GM12875 (cell line): Measurements from ENCODE around the gene AKR7A2.

Experiments
- H3K4me3 ChIP-seq: one replicate; pipeline ENCODE4 v1.5.1; 2011; ENCODE audit warnings: low read depth, low read length, control low read depth
- CTCF ChIP-seq: IDR thresholded peaks from 2 replicates; pipeline ENCODE4 v1.5.1; 2011; ENCODE audit warnings: low read depth, mild to moderate bottlenecking, control low read depth, inconsistent platforms, low read length, moderate library complexity, borderline replicate concordance; ENCODE audit not compliant: insufficient read depth

Gene AKR7A2

GRCh38 chr1:19311931-19312781 lies at the start of gene AKR7A2, which contains the start of gene SLC66A1:
Gene AKR7A2 (minus strand): TSS chr1:19312144. CDS start chr1:19312124, 20 bp downstream.
Gene SLC66A1 (plus strand): TSS chr1:19312326. CDS start chr1:19317678, 5,352 bp downstream.
- no peak for TF ChIP-seq CTCF
- H3K4me3 ChIP-seq: peak within 1 kb of the TSS; percentile 98

- TF ChIP-seq CTCF: no peak
- H3K4me3 ChIP-seq: no peak overlapping the region
Measured at GRCh38 chr1:19360843-19361610, 49.1 kb upstream of the AKR7A2 start.

GRCh38 chr1:19360432-19360831 lies 48.5 kb upstream of the AKR7A2 start:
- TF ChIP-seq CTCF: no peak
- no peak overlapping the region for H3K4me3 ChIP-seq

- TF ChIP-seq CTCF: no peak
- H3K4me3 ChIP-seq: no peak overlapping the region
Measured at GRCh38 chr1:19360016-19360415, 48.1 kb upstream of the AKR7A2 start.

GRCh38 chr1:19359357-19359756 lies 47.4 kb upstream of the AKR7A2 start:
- no peak for TF ChIP-seq CTCF
- no peak overlapping the region for H3K4me3 ChIP-seq

GRCh38 chr1:19358710-19359109 lies 46.8 kb upstream of the AKR7A2 start:
- TF ChIP-seq CTCF: no peak
- no peak overlapping the region for H3K4me3 ChIP-seq
